Esophagus muscularis mucosa (tissue), 4 donors: ENCODE measurements around the gene NOXA1. TPM values are rescaled to one million over a fixed set of nuclear protein-coding genes. Genes with fewer than 3 reads are reported as not detected.
A peak's percentile ranks its signal among the peaks of the same experiment; 100 is the strongest.

Experiments
- DNase-seq: peaks from one replicate; pipeline ENCODE4 v3.0.0-alpha.2; 2017; ENCODE audit errors: extremely low spot score
- H3K27ac ChIP-seq, 4 donors: fragments of 200-600 bp; sonication (generic); replicated peaks in 1 of 4; 1 replicate in 3 of 4; 2 replicates in 1 of 4; pipeline ENCODE4 v1.5.1; 2016 to 2019; ENCODE audit warnings: mild to moderate bottlenecking in 1 of 4
- H3K27me3 ChIP-seq, 4 donors: fragments of 200-600 bp; sonication (generic); one replicate each; pipeline versions ENCODE4 v1.5.1 to v1.6.0; 2016 to 2019
- H3K36me3 ChIP-seq, 4 donors: fragments of 200-600 bp; sonication (generic); one replicate each; pipeline ENCODE4 v1.5.1; 2016 to 2019
- H3K4me1 ChIP-seq, 4 donors: fragments of 200-600 bp; sonication (generic); one replicate each; pipeline ENCODE4 v1.5.1; 2016 to 2019
- H3K4me3 ChIP-seq, 4 donors: fragments of 200-600 bp; sonication (generic); 1 replicate in 2 of 4; 2 replicates in 2 of 4; pipeline ENCODE4 v1.5.1; 2016 to 2019; ENCODE audit warnings: mild to moderate bottlenecking in 4 of 4, moderate library complexity in 1 of 4
- H3K9me3 ChIP-seq, 4 donors: fragments of 200-600 bp; sonication (generic); 1 replicate in 3 of 4; 2 replicates in 1 of 4; pipeline ENCODE4 v1.5.1; 2016 to 2019
- CTCF ChIP-seq, 3 experiments: fragments of 200-600 bp in 2 of 3; fragments of 450-650 bp in 1 of 3; sonication (generic) in 2 of 3; IDR thresholded peaks; one replicate each; pipeline ENCODE4 v1.5.1; 2017 to 2019; ENCODE audit warnings: antibody characterized with exemption in 3 of 3, mild to moderate bottlenecking in 2 of 3, moderate library complexity in 1 of 3
- EP300 ChIP-seq: sonication (generic); formaldehyde crosslinking; IDR thresholded peaks from one replicate; pipeline ENCODE4 v1.6.1; 2017; ENCODE audit warnings: antibody characterized with exemption
- POLR2A ChIP-seq: fragments of 450-650 bp; IDR thresholded peaks from one replicate; pipeline ENCODE4 v1.6.1; 2017; ENCODE audit warnings: antibody characterized with exemption, moderate library complexity, mild to moderate bottlenecking, low read depth
- POLR2AphosphoS5 ChIP-seq, 2 donors: sonication (generic); formaldehyde crosslinking; IDR thresholded peaks; one replicate each; pipeline ENCODE4 v1.6.1; 2017; ENCODE audit warnings: antibody characterized with exemption in 2 of 2
- WGBS: methylation state at CpG from one replicate; pipeline ENCODE4 v1.1.5; 2018; 5-methylcytosine and 5-hydroxymethylcytosine counted together
- intact Hi-C: fragments of 100-400 bp; cut with DNase I; formaldehyde crosslinking; loops from one replicate; pipeline ENCODE4 v1.15.1; 2023
- total RNA-seq, 4 donors: library from RNA; depleted of rRNA; stranded (reverse); fragments of >200 nt; gene quantifications; one replicate each; pipeline versions ENCODE4 v1.1.0 to v1.2.1, GENCODE V29; 2016

NOXA1 gene
- total RNA-seq, 4 donors from 2014 or later, result 2.1 to 4.0 (median 3.0) TPM

- Histone ChIP-seq H3K36me3 (peaks cover 0 to 16% (median 4%) of the 10 kb centered on the region in 4 donors), H3K27me3 (no peaks in the 10 kb centered on the region), H3K4me3 (no peak overlapping the region), H3K9me3 (peaks cover 0 to 18% (median 14%) of the 10 kb centered on the region in 4 donors), H3K27ac (no peak overlapping the region), H3K4me1 (peaks cover 0 to 15% (median 10%) of the 10 kb centered on the region in 4 donors)
- intact Hi-C loops, result no loop called here
- no peak for DNase-seq
- WGBS, result 92% methylated on average over 13 of the region's 32 CpGs
- TF ChIP-seq CTCF (IDR thresholded peaks at IDR 0.05) (no peak), EP300 (no peak), POLR2A (no peak), POLR2AphosphoS5 (IDR thresholded peaks at IDR 0.05) (no peak)
Measured at GRCh38 chr9:137479892-137480685, 56.9 kb downstream of the NOXA1 start.

- intact Hi-C loops, result no loop called here
- no peaks in the 10 kb centered on the region for H3K27me3 ChIP-seq
- peak overlapping the region in 3 of 4 donors; percentile 38 to 62 (median 45) for H3K27ac ChIP-seq
- no peak for TF ChIP-seq POLR2A
- no peak for TF ChIP-seq EP300
- TF ChIP-seq CTCF (IDR thresholded peaks at IDR 0.05), result no peak
- peaks cover 0 to 9% (median 7%) of the 10 kb centered on the region in 4 donors for H3K9me3 ChIP-seq
- H3K36me3 ChIP-seq, result peaks cover 0 to 13% (median 4%) of the 10 kb centered on the region in 4 donors
- WGBS, result 94% methylated on average over 17 of the region's 38 CpGs
- DNase-seq, result no peak
- no peak overlapping the region for H3K4me3 ChIP-seq
- H3K4me1 ChIP-seq, result peaks cover 0 to 15% (median 10%) of the 10 kb centered on the region in 4 donors
Measured at GRCh38 chr9:137480686-137481683, 57.8 kb downstream of the NOXA1 start.

- H3K27ac ChIP-seq, result peak overlapping the region in 3 of 4 donors; percentile 38 to 62 (median 45)
- peaks cover 0 to 15% (median 10%) of the 10 kb centered on the region in 4 donors for H3K4me1 ChIP-seq
- WGBS, result 70% methylated on average over 25 of the region's 26 CpGs
- TF ChIP-seq POLR2AphosphoS5 (IDR thresholded peaks at IDR 0.05) (peak in 1 of 2 donors; percentile 68), EP300 (no peak)
- no peaks in the 10 kb centered on the region for H3K27me3 ChIP-seq
- H3K4me3 ChIP-seq, result no peak overlapping the region
- no peaks in the 10 kb centered on the region for H3K9me3 ChIP-seq
- intact Hi-C loops, result no loop called here
- no peak for DNase-seq
- peaks cover 0 to 17% (median 4%) of the 10 kb centered on the region in 4 donors for H3K36me3 ChIP-seq
Measured at GRCh38 chr9:137482094-137482781, 59.0 kb downstream of the NOXA1 start.

Other genes starting within 250 kb of the NOXA1 start
- gene ANAPC2, start 234.8 kb upstream of the NOXA1 start, total RNA-seq, result 10 to 100 TPM; 18.7 to 28.7 (median 25.1) TPM
- 10 to 100 TPM; 58.2 to 99.5 (median 76.7) TPM for gene SSNA1, start 234.7 kb upstream of the NOXA1 start, total RNA-seq
- gene TPRN, start 222.7 kb upstream of the NOXA1 start, total RNA-seq, result 10 to 100 TPM in 1 of 4 donors, 1 to 10 TPM in 3; 4.1 to 12.6 (median 7.7) TPM
- 10 to 100 TPM; 28.8 to 45.8 (median 34.8) TPM for gene TMEM203, start 217.7 kb upstream of the NOXA1 start, total RNA-seq
- gene NDOR1, start 217.7 kb upstream of the NOXA1 start, total RNA-seq, result 10 to 100 TPM in 1 of 4 donors, 1 to 10 TPM in 3; 6.5 to 12.3 (median 8.0) TPM
- 1 to 10 TPM; 1.2 to 4.2 (median 2.4) TPM for gene RNF208, start 201.2 kb upstream of the NOXA1 start, total RNA-seq
- under 1 TPM in 3 of 4 donors, not detected in 1; 0.33 to 0.45 (median 0.40) TPM for gene CYSRT1, start 198.2 kb upstream of the NOXA1 start, total RNA-seq
- gene RNF224, start 195.9 kb upstream of the NOXA1 start, total RNA-seq, result not detected
- not detected for gene SLC34A3, start 192.5 kb upstream of the NOXA1 start, total RNA-seq
- gene TUBB4B, start 182.1 kb upstream of the NOXA1 start, total RNA-seq, result 100 to 1,000 TPM; 227 to 469 (median 304) TPM
- gene STPG3, start 172.1 kb upstream of the NOXA1 start, total RNA-seq, result not detected
- 10 to 100 TPM; 26.6 to 73.2 (median 48.8) TPM for gene NELFB, start 168.1 kb upstream of the NOXA1 start, total RNA-seq
- gene TOR4A, start 145.7 kb upstream of the NOXA1 start, total RNA-seq, result 1 to 10 TPM; 5.0 to 9.2 (median 7.3) TPM
- 10 to 100 TPM in 1 of 4 donors, 1 to 10 TPM in 3; 2.9 to 10.3 (median 7.2) TPM for gene NRARP, start 121.1 kb upstream of the NOXA1 start, total RNA-seq
- 10 to 100 TPM in 3 of 4 donors, 1 to 10 TPM in 1; 8.3 to 22.3 (median 14.2) TPM for gene EXD3, start 231 bp upstream of the NOXA1 start, total RNA-seq
- gene ENTPD8, start 18.0 kb downstream of the NOXA1 start, total RNA-seq, result not detected
- gene NSMF, start 35.9 kb downstream of the NOXA1 start, total RNA-seq, result 10 to 100 TPM; 41.9 to 71.0 (median 58.9) TPM
- gene PNPLA7, start 127.0 kb downstream of the NOXA1 start, total RNA-seq, result 1 to 10 TPM; 3.0 to 6.2 (median 4.0) TPM
- 10 to 100 TPM; 59.8 to 83.8 (median 78.2) TPM for gene MRPL41, start 128.5 kb downstream of the NOXA1 start, total RNA-seq
- gene DPH7, start 155.5 kb downstream of the NOXA1 start, total RNA-seq, result 10 to 100 TPM; 19.9 to 27.8 (median 24.8) TPM
- gene ZMYND19, start 167.1 kb downstream of the NOXA1 start, total RNA-seq, result 10 to 100 TPM; 10.4 to 18.3 (median 13.7) TPM
- gene ARRDC1, start 182.3 kb downstream of the NOXA1 start, total RNA-seq, result 10 to 100 TPM; 16.6 to 28.2 (median 21.7) TPM
- gene EHMT1, start 195.6 kb downstream of the NOXA1 start, total RNA-seq, result 10 to 100 TPM; 71.6 to 78.2 (median 74.2) TPM